Kasumi-1 (cell line): ENCODE data around the gene TMEM191C.
"Not testable (repeated sequence)": the region's sequence is repeated elsewhere in the genome, so short reads cannot be mapped to it uniquely, and the experiment has no call there.

Source experiments
- DNase-seq, 2 experiments: peaks; one replicate each; lab custom pipeline; 2025; lab: John Stamatoyannopoulos, UW

Gene TMEM191C

DNA sequence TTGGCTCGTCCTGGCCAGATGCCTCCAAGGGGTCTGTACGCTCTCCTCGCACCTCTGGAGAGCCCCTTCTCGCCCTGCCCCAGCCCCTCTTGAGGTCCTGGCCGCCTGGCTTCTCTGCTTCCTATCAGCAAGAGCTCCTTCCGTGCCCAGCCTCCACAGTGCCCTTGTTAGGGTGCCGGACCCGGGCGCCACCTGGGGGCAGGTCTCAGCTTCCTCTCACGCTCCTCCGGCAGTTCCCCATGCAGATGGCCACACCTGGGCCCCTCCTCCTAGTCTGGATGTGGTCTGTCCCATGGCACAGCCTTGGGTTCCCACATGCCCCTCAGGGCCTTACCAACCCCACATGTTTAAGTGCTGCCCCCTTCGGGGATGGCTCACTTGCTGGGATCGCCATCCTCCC lies 6.5 kb downstream of the TMEM191C start:
- not testable (repeated sequence) for DNase-seq

DNA sequence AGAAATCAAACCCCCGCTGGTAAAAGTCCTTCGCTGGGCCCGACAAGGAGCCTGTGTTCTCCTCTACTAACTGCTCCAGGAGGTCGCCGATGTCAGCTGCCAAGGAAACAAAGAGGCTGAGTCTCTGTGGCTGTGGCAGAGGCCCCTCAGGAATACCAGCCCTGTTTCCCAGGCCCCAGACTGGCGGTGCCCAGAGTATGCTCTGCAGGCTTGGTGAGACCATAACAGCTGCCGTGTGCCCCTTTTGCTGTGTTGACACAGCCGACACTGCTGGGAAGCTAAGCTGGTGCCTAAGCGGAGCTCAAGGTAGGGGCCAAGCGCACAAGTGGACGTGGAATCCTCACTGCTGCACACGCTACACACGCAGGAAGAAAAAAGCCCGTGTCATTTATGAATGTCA lies 16.9 kb downstream of the TMEM191C start:
- not testable (repeated sequence) for DNase-seq

DNA sequence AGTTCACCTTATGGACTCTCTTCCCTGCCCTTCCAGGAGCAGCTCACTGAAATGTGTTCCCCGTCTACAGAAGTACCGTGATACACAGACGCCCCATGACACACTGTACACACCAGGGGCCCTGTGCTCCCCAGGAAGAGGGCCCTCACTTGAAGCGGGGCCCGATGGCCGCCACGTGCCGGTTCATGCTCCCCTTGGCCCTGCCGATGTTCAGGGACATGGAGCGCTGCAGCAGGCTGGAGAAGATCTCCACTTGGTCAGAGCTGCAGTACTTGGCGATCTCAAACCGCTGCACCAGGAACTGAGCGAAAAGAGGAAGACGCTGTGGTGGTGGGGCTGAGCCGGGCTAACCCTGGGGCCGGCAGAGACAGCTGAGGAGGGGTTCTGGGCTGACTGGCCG lies 20.5 kb downstream of the TMEM191C start:
- not testable (repeated sequence) for DNase-seq

DNA sequence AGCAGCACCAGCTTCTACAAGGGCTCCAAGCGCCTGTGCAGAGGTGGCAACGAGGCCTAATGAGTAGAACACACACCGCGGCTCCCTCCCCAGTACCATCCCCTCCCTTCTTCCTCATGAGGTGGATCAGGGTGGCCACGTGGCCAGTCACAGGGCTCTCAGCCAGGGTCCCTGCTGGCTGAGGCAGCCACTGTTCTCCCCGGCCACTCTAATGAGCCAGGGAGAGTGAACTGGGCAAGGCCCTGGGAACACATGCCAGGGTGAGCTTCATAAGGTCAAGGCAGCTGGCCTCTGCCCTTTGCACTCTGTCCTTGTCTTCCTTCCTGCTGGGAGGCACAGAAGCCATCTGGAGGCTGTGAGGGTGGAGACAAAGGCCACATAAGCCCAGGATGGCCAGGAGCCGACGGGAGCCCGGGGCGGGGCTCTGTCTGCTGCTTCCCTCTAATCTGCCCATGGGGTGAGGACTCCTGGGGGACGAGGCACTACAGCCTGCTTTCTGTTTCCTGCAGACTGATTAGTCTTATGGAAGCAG lies 22.0 kb downstream of the TMEM191C start:
- not testable (repeated sequence) for DNase-seq

DNA sequence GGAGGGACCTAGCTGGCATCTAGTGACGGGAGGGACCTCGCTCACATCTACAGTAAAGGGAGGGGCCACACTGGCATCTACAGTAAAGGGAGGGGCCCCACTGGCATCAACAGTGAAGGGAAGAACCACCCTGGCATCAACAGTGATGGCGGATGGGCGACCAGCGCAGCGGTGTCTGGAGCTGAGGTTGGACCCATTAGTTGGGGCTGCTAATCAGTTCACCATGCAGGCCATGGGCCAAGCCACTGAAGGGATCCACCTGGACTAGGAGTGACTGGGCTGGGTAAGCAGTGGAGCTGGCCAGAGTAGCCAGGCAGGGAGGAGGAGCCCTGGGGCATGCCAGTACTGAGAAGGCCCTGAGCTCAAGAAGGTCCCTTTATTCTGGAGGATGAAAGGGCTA lies 23.4 kb downstream of the TMEM191C start:
- not testable (repeated sequence) for DNase-seq

DNA sequence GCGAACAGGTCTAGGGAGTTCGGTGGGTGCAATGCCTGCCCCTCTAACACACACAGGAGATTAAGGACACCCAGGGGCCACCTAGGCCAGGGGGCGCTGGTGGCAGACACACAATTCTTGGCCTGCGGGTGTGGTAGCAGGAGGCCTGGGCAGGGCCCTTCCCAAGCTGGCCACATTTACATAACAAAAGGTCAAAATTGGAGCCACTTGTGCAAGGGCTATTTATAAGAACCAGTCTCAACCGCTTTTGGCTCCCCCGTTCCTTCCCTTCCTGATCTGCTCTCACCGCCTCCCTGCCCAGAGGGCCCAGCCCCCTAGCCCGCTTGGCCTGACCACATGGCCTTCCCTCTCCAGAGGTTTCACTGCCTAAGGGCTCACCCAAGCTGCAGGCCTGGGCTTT lies 25.1 kb downstream of the TMEM191C start:
- DNase-seq: not testable (repeated sequence)

DNA sequence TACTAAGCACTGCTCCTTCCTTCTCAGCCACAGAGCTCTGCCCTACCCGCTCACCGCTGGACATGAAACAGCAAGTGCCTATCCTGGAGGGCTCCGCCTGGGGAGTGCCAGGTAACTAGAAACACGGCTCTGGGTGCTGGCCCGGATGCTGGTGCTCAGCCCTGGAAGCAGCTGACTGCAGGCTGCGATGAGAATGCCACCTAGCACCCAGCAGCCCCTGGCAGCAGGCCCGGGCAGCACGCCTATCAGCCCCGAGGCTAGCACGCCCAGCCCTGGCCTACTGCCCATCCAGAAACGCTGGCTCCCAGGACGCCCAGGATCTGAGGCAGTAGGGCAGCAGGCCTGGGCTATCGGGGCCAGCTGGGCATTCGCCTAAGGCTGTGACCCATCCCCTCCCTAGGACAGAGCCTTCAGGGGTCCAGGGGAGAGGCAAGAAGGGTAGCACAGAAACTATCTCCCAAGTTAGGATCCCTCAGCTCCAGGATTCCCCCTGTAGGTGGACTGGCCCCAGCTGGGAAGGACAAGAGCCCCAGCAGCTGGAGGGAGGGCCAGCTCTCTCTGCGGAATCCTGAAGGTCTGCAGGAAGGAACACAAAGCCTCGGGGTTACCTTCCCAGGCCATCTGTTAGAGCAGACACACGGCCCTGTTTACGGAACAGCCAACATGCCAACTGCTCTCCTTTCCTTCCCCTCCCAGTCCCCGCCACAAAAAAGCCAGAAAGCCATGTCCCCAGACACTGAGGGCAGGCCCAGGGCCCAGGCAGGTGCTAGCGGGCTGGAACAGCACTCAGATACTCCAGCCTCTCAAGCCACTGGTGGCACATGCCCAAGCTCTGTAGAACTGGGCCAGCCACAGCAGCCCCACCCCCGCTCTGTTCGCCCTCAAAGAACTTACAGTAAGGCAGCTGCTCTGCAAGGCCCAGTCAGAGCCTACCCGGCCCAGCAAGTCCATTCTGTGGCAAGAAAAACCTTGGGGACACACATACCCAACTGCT lies 26.9 kb downstream of the TMEM191C start:
- not testable (repeated sequence) for DNase-seq

DNA sequence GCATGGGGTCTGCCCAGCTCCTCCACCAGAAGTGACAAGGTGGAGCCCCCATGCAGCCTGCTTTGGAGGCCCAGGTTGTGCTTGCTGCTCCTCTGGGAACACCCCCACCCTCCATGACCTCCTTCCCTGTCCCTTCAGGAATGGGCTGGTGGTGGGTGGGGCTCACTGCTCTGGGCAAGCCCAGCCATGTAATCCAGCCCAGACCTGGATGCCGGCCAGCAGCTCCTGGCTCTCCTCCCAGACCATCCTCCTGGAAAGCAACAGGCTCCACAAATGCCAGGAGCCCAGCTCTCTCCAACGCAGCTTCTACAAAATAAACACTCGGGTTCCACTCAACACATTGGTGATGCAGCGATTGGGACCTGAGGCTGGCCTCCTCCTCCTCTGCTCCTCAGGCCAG lies 30.8 kb downstream of the TMEM191C start:
- not testable (repeated sequence) for DNase-seq

DNA sequence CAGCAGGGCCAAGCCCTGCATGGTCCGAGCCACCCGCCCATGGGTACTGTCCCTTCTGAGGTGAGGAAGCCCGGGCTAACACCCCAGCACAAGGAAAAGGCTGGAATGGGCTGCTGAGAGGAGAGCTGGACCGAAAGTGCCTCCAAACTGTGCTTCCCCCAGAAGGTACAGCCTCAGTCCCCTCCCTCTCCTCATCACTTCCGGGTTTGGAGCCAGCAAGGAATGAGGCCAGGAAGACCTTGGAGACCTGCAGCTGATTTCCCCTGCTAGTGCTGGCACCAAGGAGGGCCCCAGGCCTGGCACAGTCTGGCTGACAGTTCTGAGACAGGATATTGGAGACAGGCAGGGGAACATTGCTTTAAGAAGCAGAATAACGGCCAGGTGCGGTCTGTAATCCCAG lies 31.3 kb downstream of the TMEM191C start:
- DNase-seq: not testable (repeated sequence)

DNA sequence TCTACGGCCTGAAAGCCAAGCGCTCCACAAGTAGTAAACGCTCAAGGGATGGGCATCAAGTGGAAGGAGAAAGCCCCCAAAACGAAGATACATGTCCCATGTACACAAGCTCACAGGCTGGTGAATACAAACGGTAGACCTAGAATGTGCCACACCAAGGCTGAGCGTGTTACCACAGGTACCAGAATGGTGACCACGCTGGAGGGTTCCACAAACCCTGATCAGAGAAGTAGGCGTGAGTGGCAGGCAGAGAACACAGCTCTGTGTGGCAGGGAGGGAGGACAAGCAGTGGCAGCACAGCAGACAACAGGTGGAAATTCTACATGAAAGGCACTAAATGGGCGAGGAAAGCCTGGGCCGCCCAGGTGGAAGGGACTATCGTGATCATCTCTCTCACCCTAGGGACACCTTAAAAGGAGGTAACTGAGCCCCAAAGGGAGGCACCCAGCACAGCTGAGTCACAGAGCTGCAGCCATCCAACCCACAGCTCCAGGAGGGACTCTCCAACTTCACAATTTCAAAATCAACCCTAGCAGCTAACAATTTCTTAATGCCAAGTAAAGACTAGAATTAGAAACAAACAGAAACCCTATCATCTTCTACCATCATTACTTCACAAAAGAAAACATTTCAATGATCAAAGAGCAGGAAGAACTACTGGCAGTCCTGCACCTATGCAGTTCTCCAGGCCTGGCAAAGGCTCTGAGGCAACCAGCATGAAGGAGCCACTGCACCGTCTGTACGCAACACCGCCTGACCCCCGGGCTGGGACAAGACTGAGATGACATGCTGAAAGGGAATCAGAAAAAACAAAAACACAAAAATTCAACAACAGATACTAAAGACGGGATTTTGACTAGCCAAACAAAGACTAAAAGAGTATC lies 32.7 kb downstream of the TMEM191C start:
- DNase-seq: not testable (repeated sequence)

DNA sequence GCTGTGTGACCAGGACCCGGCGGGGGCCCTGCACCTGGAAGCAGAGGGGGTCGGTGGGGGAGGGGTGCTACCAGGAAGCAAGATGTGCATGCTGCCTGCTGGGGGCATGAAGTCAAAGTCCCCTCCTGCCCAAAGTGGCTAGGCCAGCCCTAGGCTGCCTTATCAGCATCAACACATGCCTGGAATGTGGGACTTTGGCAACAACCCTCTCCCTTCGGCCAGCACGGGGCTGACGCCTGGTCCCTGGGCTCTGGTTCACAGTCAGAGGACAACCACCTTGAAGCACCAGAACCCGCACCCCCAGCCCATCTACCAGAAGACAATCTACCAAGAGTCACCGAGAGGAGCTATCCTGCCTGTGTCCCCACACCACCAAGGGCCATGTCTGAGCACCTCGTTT lies 43.2 kb downstream of the TMEM191C start:
- not testable (repeated sequence) for DNase-seq

DNA sequence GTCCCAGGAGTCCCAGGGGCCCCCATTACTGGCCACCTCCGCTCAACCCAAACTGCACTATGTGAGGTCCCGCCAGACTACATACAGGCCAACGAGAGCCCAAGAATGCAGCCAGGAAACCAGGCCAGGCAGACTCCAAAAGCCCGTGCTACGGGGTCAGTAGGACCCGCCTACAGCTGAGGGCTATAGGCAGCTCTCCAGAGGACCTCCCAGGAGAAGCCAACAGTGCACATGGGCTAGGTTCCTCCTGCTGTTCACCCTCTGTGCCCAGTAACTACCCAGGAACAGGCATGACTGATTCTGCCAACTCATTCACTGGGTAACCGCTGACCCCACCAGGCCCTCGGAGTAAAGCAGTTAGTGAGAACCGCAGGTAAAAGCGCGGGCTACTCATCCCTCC lies 44.8 kb downstream of the TMEM191C start:
- not testable (repeated sequence) for DNase-seq

DNA sequence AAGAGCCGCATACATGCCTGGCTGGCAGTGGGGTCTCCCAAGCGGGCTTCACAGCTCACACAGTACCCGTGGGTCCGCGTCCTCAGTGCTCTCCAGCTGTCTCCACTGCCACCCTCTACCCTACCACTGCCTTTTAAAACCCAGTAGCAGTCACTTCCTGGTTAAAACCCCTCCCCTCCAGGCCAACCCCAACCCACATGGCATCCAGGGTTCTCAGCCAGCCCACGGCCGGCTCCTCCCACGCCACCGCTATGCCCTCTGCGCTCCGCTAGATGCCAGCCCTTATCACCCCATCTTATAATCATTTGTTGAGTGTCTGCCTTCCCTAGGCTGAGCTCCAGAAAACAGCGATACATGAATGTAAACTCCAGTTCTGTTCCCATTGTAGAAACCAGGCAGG lies 46.9 kb downstream of the TMEM191C start:
- DNase-seq: not testable (repeated sequence)

DNA sequence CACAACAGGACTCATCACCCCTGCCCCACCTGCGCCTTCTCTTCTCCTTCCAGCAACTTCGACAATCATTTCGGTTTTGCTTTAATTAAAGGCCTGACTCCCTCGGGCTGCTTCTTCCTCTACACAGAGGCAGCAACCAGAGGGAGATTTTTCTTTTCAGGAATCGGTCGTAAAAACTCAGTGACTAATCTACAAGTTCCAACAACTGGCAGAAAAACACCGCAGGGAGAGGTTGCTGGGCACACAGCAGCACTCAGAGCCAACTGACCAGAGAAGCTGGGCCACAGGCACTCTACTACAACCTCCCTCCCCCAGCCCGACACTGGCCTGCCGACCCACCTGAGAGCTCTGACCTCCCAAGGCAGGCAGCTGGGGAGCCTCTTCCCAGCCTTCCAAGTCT lies 48.0 kb downstream of the TMEM191C start:
- not testable (repeated sequence) for DNase-seq

DNA sequence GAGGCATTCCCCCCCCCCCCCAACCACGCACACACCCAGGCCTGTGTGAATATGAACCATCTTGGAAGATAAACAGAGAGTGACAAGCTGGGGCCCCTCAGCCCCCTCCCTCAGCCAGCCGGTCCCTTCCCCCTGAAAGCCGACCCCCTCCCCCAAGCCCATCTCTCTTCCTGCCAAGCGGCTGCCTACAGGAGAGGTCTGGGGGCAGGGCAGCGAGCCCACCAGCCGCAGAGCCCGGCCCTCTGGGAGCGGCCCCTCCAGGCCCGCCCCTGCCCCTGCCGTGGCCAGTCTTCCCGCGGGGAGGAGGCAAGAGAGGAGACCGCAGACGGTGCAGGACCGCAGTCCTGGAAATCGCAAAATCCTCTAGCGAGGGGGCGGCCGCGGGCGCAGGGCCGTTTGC lies 49.3 kb downstream of the TMEM191C start:
- not testable (repeated sequence) for DNase-seq

DNA sequence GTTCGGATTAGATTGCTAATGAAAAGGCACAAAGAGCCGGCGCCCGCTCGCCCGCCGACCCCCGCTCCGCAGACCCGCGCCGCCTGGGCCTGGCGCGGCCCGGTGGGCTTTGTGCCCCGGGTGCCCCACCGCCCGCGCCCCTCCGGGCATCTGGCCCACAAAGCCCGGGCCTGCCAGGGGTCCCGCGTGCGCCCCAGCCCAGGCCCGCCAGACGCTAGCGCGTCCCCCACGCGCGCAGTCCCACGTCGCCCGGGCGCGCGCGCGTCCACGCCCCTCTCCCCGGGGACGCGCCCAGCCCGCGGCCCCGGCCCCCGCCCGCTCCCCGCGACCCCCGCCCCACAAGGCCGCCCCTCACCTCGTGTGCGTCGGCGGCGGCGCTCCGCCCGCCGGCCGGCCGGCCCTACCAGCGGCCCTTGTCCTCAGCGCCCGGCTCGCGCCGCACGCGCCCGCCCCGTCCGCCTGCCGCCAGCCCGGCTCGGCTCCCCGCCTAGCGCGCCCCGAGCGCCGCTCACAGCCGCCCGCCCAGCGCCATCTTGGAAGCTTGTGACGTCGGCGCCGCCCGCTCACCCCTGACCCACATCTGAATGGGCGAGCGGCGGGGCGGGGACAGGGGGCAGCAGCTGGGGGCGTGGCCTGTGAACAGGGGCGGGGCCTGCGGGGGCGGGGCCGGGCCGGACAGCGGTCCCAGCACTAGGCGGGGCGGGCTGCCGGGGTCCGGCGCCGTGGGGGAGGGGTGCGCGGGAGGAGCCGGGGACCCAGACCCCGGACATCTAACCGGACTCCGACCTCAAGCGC lies 50.0 kb downstream of the TMEM191C start:
- DNase-seq: not testable (repeated sequence)
